NAMALWA (cell line): Measurements from ENCODE around the gene RNF114.

ENCODE experiments used
- DNase-seq: peaks from one replicate; pipeline ENCODE4 v3.0.0-alpha.2; 2015; ENCODE audit warnings: low spot score

The RNF114 gene

DNA sequence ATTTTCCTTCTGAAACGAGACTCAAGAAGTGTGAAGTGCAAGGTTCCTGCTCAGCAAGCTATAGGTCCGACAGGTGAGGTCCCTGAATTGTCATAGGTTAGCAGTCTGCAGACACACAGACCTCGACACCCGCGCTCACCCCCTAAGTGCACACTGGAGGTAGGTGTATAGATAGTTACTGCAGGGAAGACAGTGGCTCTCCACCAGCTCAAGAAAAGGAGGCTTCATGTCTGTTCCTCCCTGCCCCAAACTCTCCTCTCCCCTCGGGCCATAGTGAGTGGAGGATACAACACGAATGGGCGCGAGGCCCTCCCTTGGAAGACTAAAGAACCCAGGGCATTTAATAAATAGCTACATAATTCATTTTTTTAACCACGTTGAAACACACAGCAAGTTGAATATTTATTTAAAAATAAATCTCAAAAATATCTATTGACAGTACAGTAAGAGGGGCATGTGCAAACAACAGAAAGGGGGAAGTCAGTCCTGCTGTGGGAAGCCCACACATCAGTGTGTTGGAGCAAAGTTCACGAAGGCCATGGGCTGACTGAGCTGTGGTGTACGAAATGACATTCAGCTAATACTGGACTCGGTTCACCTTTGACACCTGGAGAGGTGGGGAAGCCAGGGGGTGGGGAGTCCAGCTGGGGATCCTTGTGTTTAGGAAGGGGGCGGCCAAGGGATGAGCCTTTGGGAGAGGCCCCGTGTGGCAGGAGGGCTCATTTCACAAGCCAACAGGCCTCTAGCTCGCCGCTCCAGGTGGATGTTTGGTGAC lies 31.6 kb upstream of the RNF114 start:
- DNase-seq: no peak

DNA sequence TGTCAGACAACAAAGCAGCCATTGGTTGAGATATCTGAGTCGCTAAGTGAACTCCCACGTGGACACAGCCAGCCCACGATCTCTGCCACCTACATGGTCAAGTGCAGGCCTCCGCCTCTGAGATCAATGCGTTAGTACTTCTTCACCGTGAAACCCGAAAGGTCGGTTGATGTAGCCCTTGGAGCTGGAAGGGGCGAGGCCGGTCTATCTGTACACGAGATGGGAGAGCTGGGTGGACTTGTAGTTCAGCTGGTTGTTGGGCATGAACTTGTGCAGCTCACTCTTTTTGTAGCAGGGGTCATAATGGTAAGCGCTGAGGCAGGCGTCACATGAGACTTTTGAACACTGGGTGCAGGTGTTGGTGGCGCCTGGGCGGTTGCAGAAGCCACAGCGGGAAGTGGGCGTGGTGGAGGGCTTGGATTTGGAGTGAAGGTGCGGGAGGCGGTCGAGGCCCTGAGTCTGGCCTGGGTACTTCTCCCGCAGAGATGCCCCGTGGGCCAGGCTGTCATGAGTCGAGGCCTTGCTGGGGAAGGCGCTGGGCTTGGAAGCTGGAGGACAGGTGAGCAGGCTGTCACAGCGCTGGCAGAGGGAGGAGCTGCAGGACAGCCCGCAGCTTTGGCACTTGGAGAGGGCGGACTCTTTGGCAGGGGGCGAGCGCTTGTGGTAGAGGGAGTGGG lies 30.6 kb upstream of the RNF114 start:
- DNase-seq: no peak

DNA sequence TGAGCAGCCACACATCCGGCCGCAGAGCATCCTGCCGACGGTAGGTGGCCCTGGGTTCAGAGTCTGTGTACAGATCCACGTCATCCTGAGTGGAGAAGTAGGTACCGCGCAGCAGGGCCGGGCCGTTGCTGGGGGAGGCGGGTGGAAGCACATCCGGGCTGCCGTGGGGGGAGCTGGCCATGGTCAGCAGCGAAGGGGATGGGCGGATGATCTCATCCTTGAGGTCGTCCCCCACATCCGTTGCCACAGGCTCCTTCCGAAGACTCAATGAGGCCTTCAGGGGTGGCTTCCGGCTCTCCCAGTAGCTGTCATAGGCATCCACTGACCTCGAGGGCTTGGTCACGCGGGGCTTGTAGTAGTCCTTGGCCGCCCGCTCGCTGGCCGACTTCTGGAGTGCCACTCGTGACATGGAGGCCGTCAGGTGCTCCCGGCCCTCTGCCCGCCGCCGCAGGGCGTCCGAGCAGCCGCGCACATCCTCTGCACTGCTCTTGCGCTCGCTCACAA lies 30.0 kb upstream of the RNF114 start:
- no peak for DNase-seq

DNA sequence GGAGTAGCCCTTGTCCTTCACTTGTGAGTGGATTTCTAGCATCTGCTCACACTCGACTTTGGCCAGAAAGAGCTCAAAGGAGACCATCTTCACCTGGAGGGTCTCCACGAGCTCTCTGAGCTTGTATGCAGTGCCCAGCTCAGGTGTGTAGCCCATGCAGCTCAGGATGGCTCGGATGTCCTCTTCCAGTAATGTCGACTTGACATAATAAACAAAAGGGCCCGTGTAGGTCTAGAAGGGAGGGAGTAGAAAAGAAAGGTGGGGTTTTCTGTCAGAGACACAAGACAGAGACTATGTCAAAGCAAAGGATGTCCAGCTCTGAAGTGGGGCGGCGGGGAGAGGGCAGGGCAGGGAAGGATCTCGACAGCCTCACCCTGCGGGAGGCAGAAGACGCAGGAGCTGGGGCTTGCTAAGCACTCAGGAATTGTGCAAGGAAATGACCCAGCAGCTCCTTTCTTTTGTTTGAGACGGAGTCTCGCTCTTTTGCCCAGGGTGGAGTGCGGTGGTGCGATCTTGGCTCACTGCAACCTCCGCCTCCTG lies 29.5 kb upstream of the RNF114 start:
- no peak for DNase-seq

DNA sequence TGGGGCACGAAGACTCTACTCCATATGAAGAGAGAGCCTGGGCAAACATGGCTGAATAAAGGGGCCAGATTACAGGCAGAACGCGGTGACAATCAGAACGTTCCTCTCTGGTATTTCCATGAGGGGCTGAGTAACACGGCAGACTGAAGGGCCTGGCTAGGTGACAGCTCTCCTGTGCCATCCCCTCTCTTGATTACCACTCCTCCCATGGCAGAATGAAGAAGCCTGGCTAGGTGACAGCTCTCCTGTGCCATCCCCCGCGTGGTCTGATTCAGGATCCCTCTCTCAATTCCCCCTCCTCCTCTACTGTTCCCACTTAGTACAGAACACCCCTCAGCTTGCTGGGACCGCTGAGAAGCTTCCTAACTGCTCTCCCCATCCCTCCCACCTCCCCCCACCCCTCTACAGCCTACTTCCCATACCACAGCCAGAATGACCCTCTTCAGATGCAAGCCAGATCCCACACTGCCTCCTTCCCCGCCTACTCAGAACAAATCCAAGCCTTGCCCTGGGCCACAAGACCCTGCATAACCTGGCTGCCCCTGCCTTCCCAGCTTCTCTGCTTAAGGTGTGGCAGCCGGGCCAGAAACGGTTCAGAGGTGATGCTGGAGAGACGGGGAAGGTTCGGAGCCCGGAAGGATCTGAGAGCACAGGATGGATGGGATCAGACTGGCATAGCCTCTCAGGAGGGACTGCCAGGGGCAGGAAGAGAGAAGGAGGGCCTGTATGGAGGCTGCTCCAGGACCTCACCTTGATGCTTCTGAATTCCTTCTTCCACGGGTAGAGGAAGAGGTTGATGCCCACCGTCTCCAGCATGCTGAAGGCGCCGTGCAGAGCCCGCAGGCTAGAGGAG lies 28.6 kb upstream of the RNF114 start:
- no peak for DNase-seq

DNA sequence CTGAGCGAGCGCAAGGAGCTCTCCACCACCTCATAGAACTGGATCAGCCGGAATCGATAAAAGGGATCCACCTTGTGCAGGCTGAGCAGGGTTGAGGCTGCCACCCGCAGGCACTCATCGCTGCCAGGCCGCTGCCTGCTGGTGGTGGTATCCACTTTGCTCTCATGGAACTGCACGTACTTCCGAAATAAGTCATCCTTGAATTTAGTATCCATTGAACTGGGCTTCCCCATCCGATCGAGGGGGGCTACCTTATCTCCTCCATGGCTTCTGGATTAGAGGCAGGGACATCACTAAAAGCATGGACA lies 28.0 kb upstream of the RNF114 start:
- DNase-seq: no peak

DNA sequence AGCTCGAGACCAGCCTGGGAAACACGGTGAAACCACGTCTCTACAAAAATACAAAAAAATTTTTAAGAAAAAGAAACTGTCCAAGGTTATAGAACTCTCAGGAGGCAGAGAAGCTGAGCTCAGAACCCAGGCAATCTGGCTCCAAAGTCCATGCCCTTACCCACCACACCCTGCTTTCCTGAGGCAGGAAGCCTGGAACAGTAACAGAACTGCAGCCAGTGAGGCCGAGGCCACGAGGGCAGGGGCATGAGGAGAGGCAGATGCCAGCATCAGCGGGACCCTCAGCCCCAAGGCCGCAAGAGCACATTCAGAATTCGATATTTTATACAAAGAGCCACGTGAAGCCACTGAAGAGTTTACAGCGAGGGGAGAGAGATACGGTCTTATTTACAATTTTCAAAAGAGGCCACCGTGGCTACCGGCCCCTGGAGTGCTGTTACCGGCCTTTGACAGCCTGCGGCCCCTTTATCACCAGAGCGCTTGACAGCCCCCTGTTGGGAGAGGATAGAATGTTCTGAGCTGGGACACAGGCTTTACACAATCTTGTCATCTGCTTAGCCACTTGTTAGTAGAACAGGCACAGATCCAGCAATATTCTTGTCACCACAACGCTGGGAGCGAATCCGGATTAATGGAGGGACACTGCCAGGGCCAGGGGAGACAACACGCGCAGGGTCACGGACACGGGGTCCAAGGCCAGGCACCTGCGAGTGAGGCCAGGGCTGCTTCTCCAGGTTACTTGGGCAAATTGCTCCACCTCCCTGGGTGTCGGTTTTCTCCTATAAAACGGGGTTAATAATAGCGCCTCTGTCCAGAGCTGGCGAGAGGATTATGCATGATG lies 26.5 kb upstream of the RNF114 start:
- peak; percentile 36 for DNase-seq

DNA sequence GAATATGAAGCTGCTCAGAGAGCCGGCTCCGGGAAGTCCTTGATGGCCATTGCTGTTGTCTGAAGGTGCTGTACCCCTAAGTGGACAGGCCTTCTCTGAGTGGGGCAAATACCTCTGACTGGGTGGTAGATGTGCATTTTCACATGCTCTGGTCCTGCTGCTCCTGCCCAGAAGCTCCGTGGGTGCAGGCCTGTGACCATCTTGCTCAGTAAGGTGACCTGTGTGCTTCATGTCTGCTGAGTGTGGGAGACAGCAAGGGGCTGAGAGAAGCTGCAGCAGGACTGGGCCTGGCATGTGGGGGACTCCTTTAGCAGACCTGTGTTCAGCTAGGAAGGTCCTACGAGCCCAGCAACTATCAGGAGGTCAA lies 25.9 kb upstream of the RNF114 start:
- DNase-seq: no peak

DNA sequence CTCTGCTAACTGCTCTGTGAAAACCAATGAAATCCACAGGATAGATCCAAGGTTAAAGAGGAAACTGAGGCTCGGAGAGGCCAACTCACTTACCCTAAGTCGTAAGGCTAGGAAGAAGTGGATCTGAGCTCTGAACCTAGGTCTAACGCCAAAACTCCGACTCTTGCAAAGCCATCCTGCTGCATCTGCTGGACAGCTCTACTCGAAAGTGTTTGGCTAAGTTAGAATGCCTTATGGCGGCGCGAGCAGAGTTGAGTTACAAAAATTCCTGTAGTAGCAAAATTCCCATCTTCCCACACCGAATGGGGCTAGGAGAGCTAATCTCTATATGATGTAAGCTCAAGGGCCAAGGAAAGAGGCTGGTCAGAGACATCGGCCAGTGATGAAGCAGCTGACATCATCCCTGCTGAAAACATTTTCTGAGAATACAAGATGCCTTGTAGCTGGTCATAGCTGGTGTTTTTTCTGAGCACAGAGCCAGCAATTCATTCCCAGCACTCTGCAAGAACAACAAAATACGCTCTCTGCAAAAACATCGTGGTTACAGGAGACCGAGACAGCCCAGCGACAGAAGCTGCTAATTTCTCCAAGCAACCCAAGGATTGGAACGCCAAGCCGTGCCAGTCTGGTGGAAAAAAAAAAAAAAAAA lies 22.7 kb upstream of the RNF114 start:
- DNase-seq: no peak

DNA sequence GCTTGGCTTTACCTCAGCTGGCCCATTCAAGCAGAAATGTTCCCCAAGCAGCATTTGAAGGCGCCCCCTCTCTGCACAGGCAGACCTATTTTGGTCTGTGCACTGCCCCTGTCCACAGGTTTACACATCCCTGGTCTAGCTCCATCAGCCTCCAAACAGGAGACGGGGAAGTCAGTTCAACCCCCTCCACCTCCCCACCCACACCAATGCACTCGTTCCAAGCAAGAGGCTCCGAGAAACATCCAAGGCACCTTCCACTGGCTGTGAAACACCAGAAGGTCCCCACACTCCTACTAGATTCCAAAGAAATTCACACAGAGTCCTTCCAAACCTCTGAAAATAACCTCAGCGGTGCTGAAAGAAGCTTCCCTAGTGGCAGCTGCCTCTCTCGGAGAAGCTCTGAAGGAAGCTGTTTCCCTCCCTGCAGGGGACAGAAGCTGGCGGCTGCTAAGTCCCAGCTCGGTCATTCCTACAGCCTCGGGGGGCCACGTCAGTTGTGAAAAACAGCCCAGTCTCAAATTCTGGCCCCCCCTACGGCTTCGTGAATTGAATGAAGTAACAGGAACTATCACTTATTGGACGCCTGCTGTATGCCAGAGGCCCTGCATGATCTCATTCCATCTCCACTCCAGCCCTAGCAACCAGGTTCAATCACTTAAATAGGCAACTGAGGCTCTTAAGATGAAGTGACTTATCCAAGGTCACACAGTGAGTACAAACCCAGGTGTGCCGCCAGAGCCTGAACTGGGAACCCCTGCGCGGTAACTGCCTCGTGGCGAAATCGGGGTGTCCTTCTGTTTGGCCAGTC lies 21.7 kb upstream of the RNF114 start:
- peak; percentile 49 for DNase-seq

DNA sequence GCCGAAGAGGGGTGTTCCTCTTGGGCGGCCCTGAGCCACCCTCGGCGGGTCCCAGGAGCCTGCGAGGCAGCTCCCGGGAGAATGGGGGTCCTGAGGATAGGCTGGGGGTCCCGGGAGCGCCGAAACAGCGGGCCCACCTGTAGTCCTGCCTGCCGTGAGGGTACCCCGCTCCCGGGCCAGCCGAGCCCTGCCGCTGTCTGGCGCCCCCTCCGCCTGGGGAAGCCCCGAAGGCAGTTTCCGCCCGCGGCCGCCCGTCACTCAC lies 21.1 kb upstream of the RNF114 start:
- DNase-seq: no peak

DNA sequence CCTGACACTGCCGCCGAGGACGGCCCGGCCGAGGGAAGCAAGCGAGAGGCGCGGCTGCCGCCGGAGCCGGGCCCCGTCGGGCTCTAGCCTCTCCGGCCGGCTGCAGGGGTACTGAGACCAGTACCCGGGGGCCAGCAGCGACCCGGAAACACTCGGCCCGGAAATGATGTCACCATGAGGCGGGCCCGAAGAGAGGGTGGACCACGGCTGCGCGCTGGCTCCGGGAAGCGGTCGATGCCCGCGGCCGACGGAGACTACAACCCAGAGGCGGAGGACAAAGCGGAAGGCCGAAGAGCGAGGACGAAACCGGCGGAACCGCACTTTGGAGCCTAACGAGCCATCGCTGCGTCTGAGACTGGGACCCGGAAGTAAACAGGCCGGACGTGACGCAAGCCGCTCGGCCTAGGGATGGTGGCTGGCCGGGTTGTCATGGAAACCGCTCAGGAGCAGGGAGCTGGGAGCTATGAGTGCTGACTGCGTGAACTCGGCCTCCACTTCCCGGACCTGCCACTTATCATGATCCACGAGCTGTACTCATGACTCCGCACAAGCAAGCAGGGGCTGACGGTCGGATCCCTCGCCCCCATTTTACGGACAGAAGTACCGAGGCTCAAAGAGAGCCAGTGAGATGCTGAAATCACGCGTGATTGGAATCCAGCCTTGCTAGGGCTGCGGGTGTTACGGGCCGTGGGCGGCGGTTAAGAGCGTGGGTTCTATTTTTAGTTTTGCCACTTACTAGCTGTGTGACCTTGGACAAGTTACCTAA lies 20.6 kb upstream of the RNF114 start, which contains the start of gene SPATA2:
SPATA2 (minus strand) TSS at position 150 of the 766 bp plus-strand sequence. CDS start 7,039 bp downstream, outside the sequence.
- peak; percentile 96 for DNase-seq

DNA sequence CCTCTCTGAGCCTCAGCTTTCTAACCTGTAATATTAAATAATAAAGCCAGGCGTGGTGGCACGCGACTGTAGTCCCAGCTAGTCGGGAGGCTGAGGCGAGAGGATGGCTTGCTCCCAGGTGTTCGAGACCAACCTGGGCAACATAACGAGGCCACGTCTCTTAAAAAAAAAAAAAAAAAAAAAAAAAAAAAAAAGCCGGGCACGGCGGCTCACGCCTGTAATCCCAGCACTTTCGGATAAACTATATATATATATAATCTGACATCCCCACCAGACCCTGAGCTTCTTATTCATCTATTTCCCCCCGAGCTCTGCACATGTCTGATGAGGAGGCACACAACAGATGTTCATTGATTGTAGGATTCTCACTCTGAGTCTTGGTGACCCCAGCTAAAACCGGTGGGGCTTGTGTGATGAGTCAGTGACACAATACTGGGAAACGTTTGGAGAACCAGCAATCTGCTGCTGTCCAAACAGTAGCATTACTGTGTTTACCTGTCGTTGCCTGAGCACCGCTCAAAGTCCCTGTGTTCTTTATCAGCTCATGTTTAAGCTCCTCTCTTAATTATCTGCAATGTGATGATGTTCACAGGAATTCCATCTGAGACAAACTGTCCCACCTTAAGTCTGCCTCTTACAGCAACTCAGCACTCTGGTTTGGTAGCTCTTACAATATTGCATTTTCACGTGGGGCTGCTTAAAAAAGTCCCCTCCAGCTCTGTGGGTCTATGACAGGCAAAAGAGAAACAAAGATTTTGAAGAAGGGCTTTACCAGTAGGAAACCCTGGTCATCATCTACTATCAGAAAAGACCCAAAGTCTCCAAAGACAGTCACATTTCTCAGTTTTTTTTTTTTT lies 19.8 kb upstream of the RNF114 start:
- DNase-seq: peak; percentile 30

DNA sequence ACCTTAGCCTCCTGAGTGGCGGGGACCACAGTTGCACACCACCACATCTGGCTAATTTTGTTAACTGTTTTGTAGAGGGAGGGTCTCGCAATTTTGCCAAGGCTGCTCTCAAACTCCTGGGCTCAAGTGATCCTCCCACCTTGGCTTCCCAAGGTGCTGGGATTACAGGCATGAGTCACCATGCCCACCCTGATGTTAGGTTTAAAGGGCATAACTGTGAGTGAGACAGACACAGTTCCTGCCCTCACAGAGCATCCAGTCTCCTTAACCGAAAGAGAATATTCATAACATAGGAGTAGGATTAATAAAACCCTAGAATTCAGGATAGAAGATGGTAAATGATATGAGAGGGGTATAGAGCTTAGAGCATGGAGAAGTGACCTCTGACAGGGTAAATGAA lies 17.8 kb upstream of the RNF114 start:
- DNase-seq: no peak

DNA sequence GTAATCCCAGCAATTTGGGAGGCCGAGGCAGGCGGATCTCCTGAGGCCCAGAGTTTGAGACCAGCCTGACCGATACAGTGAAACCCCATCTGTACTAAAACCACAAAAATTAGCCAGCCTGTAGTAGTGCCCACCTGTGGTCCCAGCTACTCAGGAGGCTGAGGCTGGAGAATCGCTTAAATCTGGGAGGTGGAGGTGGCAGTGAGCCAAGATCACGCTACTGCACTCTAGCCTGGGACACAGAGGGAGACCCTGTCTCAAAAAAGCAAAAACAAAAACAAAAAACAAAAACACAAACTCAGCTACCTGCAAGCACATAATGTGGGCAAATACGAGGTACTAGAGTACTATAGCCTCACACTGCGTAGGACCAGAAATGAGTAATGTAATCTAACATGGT lies 17.2 kb upstream of the RNF114 start:
- no peak for DNase-seq

DNA sequence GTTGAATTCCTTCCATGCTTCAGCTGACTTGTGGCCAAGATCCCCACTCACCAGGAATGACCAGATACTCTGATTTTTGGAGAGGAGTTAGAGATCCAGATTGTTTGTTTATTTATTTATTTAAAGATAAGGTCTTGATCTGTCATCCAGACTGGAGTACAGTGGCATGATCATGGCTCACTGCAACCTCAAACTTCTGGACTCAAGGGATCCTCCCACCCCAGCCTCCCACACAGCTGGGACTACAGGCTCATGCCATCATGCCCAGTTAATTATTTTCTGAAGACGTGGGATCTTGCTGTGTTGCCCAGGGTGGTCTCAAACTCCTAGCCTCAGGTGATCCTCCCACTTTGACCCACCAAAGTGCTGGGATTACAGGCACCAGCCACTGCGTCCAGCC lies 16.7 kb upstream of the RNF114 start:
- DNase-seq: no peak

DNA sequence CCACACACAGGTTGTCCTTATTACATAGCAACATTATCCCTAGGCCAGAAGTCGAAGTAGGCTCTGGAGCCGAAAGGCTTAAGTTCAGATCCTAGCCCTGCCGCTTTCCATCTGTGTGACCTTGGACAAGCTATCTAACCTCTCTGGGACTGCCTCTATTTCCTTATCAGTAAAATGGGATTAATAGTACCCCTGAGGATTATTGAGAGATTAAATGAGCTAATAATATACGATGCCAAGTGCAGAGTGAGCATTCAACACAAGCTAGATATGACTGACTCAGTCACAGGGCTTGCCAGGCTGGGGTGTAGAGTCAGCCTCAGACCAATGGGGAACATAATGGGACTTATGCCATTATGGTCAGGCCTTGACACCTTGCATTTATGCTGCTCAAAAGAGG lies 11.9 kb upstream of the RNF114 start:
- no peak for DNase-seq

DNA sequence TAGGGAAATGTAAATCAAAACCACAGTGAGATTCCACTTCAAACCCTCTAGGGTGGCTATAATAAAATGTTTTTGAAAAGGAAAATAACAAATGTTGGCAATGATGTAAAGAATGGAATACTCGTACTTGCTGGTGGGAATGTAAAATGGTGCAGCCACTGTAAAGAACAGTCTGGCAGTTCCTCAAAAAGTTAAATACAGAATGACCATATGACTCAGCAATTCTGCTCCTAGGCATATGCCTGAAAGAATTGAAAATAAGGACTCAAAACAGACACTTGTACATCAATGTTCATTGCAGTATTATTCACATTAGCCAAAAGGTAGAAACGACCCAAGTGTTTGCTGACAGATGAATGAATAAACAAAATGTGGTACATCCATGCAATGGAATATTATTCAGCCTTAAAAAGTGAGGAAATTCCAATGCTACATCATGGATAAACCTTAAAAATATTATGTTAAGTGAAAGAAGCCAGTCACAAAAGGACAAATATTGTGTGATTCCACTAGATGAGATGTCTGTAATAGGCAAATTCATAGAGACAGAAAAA lies 10.2 kb upstream of the RNF114 start:
- no peak for DNase-seq
